Breast epithelium (tissue), 3 donors: ENCODE data around the gene FAM169A.

Source experiments
- CTCF ChIP-seq, 3 donors: fragments of 450-650 bp; IDR thresholded peaks; one replicate each; pipeline ENCODE4 v1.5.1; 2016 to 2017; ENCODE audit warnings: antibody characterized with exemption in 3 of 3, mild to moderate bottlenecking in 3 of 3, moderate library complexity in 3 of 3
- POLR2A ChIP-seq: fragments of 450-650 bp; IDR thresholded peaks from one replicate; pipeline ENCODE4 v1.6.1; 2016; ENCODE audit warnings: antibody characterized with exemption, mild to moderate bottlenecking, moderate library complexity

- TF ChIP-seq CTCF (IDR thresholded peaks at IDR 0.05) (no peak), POLR2A (no peak)
Observed at GRCh38 chr5:74801197-74801596, 65.0 kb downstream of the FAM169A start.
